ENCODE data around the gene KRTAP10-3.

The KRTAP10-3 gene

DNA sequence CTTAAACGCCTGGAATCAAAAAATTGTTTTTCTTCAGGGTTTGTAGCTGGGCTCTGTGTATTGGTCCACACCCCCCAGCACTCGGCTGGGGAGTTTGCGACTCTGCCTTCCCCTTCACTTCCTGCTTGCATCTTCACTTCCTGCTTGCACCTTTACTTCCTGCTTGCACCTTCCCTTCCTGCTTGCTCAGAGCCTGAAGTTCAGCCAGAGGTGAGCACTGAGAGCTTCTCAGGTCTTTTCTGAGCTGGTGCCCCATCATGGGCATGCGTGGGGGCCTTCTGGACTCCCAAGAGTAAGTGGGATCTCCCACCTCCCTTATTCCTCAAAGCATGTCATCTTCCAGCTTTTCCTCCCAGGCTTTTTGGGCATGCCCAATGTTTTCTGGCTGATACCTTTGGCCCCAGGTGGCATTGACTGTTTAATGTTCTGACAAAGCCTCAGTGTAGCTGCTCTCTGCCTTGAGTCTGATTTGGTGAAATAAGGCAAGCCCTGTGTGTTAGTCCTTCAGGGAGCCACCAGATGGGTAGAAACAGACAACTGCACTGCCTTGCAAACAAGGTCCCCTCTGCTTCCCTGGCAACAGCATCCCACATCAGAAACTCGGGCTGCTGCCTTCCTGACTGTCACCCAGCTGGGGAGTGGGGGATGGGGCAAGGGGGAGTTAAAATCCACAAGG lies 10.8 kb downstream of the KRTAP10-3 start:
- no peak for DNase-seq (ENCODE audit: low read depth)

DNA sequence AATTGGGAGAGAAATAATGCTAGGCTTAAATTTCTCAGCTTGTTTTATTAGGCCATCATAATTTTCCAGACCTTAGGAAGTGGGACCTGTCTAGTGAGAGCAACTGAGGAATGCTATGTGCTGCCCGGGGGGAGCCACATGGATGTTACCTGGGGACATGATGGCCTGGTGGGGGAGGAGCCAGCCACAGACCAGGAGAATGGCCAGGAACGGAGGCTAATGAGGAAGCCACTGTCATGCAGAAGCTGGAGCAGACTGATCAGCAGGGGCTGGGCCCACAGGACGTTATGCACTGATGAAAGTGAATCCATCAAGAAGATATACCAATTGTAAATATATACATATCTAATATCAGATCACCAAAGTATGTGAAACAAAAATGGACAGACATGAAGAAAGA lies 14.0 kb downstream of the KRTAP10-3 start:
- DNase-seq (ENCODE audit: low read depth) = no peak

DNA sequence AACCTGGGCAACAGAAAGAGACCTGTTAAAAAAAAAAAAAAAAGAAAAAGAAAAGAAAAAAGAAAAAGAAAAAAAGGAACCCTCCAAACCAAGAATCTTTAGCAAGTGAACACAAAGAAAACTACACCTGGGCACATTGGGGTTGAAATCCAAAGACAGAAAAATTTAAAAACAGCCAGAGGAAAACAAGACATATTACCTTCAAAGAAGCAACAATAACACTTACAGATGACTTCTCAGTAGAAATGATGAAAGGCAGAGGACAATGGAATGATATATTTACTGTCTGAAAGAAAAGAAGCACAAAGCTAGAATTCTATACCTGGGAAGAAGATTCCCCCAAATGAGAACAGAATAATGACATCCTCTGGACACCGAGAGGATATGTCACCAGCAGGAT lies 15.9 kb downstream of the KRTAP10-3 start:
- no peak for DNase-seq (ENCODE audit: low read depth)

DNA sequence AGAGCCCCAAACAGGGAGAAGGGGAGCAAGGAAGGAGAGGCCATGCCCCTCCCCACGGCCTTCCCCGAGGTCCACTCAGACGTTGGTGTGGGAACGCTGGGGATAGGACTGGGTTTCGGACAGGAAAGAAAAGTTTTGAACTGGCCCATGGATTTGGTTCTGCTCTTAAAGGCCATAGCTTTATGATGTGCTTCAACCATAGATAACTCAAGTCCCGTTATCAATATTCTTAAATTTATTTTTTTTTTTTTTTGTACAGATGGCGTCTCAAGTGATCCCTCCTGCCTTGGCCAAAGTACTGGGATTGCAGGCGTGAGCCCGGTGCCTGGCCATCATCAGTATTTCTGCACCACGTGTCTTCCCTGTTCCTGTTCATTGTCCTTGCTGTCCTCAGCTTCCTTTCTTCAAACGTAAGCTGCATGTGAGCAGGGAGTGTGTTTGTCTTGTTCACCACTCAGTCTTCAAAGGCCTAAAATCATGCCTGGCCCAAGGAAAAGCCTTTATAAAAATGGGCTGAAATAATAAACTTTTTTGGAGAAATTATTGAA lies 17.8 kb downstream of the KRTAP10-3 start:
- DNase-seq (ENCODE audit: low read depth) = no peak

DNA sequence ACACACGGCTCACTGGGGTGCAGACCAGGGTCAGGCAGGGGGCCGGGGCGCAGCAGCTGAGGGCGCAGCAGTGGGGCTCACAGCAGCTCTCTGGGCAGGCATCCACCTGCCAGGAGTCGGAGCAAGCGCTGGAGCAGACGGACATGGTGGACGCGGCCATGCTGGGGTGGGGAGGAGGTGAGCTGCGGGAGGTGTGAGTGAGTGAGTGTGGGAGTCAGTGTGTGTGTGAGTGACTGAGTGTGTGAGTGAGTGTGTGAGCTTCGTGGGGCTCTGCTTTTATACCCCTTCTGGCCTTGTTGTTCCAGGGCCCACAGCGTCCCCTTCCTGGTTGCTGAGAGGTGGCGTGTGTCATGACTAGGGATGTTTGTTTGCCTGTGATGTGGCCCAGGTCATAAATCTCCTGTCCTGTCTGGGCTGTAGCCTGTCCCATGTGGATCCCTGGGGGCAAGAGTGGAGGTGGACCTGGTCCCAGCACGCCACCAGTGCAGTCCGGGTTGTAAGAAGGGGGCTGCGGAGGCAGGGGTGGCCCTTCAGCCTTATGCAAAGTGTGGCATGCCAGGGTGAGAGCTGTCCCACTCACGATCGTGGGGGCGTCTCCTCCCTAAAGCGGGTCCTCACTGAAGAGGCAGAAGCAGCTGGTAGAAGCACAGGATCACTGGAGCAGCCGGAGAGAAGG lies 18.5 kb downstream of the KRTAP10-3 start, which contains the start of gene KRTAP10-1:
Gene KRTAP10-1, minus strand, starts transcription at position 205 of the 676 bp plus-strand sequence. Its CDS starts 45 bp downstream, at position 160.
- no peak for DNase-seq (ENCODE audit: low read depth)

DNA sequence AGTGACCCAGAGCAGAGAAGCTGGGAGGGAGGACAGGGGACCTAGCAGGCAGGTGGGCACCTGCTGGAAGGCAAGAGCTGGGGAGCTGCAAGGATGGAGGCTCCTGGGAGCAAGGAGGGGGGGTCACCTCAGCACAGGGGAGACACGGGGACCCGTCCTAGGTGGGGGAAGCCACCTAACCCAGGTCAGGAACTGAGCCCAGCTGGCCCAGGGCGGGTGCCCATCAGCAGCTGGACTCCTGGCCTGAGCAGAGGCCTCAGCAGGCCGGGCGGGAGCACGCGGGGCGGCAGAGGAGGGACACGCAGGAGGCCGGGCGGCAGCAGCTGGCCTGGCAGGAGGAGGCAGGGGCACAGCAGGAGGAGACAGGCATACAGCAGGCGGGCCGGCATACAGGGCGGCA lies 19.5 kb downstream of the KRTAP10-3 start:
- no peak for DNase-seq (ENCODE audit: low read depth)

DNA sequence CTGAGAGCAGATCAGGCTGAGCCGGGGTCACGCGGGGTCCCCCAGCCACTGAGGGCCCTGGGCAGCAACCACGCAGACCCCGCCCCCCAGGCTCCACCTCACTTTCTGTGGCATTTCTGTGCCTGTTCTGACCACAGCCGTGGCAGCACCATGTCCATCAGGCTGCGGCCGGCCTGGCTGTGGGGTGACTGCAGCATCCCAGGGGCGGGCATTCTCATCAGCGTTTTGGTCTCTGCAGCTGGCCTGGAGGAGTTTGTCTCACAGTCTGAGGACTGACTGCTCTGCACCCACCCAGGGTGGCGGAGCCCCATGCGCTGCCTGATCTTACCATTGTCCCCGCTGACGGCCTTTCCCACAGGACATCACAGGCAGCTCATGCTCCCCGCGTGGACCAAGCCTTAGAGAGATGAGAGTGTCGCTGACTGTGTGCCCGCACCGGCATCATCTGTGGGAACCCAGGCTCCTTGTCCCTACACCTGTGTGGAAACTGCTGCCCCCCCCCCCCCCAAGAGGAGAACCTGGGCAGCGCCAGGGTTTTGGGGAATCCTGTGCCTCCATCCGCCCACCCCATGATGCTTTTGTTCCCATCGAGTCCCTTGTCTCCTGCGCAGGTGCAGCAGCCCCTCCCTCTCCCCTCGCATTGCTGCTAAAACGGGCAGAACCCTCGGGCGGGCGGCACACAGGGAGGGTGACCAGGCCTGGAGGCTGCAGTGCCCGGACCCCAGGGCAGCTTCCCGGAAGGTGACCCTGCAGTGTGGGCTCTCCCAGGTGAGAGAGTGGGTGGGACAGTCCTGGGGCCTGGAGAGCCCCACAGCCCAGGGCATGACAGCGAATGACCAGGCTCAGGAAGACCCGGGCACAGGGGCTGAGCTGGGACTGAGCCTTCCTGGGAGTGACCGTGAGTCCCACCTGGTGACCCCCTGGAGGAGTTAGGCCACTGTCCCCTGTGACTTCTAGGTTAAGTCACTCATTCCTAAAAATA lies 20.4 kb downstream of the KRTAP10-3 start:
- DNase-seq (ENCODE audit: low read depth) = no peak

DNA sequence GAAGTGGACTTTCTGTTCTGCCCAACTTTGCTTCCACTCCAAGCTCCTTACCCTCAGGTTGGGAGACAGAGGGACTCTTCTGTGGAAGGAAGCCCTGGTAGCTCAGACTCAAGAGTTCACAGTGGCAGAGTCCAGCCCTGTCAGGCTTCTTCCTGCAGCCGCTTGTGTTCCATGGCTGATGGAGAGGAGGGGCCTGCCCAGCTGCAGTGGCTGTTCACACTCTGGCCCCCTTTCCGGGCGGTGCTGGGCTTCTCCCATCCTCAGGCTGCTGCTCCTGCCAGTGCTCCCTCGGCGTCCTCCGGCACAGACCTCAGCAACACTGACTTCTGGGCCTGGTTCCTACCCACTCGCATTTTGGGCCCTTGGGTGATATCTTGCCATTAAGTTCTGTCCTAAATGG lies 22.6 kb downstream of the KRTAP10-3 start:
- no peak for DNase-seq (ENCODE audit: low read depth)

DNA sequence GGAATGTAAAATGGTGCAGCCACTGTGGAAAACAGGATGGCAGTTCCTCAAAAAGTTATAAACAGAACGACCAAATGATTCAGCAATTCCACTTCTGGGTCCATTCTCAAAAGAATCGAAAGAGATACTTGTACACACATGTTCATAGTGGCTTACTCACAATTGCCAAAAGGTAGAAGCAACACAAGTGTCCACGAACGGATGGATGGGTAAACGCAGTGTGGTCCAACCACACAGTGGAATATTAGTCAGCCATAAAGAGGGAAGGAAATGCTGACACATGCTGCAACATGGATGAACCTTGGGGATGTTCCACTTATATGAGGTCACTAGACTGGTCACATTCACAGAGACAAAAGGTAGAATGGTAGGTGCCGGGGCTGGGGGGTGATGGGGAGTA lies 23.9 kb downstream of the KRTAP10-3 start:
- no peak for DNase-seq (ENCODE audit: low read depth)

DNA sequence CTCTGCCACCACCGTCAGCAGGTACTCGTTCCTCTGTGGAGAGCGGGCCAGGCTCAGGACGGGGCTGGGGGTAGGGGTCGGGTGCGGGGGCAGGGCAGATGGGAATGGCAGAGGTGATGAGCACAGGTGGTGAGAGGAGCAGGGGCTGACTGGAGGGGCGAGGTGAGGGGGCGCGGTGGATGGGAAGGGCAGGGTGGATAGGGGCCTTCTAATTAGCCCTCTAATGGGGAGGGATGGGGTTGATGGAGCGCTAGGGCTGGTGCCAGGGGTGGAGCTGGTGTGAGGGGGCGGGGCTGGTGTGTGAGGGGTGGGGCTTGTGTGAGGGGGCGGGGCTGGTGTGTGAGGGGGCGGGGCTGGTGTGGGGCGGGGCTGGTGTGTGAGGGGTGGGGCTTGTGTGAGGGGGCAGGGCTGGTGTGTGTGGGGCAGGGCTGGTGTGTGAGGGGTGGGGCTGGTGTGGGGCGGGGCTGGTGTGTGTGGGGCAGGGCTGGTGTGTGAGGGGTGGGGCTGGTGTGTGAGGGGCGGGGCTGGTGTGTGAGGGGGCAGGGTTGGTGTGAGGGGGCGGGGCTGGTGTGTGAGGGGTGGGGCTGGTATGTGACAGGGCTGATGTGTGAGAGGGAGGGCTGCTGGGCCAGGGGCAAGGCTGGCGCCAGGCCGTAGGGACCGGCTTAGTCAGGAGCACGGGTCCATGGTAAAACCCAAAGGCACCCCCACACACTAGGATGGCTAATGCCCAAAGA lies 24.5 kb downstream of the KRTAP10-3 start:
- no peak for DNase-seq (ENCODE audit: low read depth)

DNA sequence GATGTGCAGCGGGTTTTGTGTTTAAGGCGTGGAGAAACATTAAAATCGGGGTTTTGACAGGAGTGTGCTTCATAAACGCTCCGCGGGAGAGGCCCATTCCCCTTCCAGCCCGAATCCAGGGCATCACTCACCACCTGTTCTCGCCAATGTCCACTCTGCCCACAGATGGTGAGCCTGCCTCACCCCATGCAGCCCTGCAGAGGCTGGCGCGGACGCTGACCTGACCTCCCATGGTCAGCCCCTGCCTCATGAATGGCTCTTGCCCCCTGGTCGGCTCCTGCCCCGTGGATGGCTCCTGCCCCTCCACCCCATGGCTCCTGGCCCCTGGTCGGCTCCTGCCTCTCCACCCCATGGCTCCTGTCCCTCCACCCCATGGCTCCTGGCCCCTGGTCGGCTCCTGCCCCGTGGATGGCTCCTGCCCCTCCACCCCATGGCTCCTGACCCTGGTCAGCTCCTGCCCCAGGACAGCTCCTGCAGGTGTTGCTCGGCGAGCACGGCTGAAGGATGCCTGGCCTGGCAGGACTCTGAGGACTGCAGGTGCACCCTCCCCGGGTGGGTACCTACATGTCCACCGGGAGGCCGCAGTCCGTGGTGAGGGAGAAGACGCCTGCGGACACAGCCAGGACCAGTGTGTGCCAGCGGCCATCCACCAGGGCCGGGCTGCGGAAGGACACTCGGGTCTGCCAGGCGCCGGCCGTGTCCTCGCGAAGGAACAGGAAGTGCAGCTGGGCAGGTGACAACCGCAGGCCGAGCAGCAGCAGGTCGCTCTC lies 25.3 kb downstream of the KRTAP10-3 start:
- no peak for DNase-seq (ENCODE audit: low read depth)

DNA sequence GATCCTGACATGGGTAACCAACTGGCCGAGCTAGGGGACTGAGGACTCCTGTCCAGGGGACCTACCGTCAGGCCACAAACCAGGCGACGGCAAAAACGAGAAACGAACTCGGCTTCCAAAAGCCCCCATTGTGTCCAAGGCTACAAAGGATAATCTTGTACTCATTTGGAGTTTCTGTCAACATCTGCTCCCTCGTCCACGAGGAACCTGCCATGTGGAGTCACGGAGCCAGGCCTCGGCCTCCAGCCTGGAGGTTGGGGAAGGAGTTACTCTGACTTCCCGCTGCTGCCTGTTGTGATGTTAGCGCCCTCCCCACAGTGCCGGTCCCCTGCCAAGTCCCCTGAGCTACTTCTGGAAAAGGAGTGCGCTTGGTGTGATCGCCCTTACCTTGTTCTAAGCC lies 25.9 kb downstream of the KRTAP10-3 start:
- no peak for DNase-seq (ENCODE audit: low read depth)

DNA sequence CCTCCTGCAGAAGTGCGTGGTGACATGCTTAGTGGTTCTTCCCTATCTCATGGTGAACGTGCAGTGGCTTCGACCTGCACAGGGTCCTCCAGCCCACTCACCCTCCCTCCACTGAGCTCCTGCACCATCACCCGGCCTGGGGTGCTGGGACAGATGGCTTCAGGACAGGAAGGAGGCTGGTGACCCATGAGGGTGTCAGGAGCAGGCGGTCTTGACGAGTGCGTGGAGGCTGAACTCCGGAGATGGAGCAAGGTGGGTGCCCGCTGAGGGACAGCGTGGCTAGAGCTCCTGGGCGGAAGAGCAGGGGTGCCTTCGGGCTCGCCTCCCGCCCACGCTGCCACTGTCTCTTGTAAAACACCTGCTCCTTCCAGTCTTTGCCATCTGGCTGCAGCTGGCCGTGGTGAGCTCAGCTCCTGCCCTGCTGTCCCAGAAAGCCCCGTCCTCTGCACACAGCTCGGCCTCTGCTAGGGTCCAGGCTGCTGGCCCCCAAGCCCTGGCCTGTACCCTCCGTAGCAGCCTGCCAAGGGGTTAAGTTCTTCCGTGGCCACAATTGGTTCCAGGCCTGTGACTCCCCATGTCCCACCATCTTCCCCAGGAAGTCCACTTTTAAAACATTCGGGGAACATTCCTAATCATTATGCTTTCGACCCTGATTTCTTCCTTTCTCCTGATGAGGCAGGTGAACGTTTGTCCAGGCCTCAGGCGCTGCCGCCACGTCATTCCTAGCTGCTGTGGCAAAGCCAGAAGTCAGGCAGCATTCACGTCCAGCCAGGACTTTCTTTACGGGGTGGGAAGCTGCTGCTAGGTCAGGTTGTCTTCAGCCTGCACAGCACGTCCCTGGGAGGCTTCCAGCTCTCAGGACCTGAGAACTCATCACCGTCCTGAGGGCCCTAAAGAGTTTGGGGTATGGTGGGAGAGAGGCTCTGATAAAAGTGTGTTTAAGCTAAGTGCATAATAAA lies 26.7 kb downstream of the KRTAP10-3 start:
- DNase-seq (ENCODE audit: low read depth) = no peak

DNA sequence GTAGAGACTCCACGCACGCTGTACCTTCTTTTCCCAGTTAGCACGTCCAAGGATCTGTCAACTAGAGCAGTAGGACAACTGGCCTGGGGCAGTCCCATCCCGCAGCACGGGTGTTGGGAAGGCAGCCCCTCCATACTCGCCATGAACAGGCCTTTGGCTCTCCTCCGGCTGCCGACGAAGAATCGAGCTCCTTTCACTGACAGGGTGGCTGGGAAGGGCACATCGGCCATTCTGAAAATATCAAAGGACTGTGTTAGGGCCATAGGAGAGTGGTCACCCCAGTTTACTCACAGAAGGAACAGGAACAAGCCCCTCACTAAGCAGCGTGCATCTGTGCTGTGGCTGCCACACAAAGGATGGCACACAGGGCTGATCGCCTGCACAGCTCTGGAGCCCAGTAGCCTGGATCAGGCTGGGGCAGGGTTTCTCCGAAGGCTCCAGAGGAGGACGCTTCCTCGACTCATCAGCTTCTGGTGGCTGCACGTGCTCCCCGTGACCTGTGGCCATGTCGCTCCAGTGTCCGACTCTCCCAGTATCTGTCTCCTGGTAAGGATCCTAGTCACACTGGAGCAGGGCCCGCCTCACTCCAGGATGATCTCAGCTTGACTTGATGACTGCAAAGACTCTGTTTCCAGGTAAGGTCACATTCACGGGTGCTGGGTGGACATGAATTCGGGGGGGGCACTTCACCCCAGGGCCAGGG lies 27.5 kb downstream of the KRTAP10-3 start:
- no peak for DNase-seq (ENCODE audit: low read depth)

DNA sequence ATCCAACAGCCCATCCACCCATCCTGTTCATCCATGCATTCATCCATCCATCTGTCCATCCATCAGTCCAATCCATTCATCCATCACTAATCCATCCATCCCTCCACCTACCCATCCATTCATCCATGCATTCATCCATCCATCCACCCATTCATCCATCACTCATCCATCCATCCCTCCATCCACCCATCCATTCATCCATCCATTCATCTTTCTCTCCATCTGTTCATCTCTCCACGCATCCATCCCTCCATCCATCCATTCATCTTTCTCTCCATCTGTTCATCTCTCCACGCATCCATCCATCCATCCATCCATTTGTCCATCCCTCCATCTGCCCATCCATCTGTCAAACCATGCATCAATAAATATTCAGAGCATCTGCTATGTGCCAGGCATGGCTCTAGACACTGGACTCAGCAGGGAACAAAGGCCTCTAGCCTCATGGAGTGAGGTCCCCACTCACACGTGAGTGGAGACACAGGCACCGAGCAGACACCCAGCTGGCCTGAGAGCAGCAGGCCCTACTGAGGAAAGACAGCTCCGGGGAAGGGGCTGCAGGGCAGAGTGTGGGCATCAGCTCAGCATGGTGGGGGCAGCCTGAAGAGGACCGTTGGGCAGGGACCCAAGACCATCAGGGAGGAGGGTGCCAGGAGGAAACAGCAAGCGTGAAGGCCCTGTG lies 28.2 kb downstream of the KRTAP10-3 start:
- no peak for DNase-seq (ENCODE audit: low read depth)

DNA sequence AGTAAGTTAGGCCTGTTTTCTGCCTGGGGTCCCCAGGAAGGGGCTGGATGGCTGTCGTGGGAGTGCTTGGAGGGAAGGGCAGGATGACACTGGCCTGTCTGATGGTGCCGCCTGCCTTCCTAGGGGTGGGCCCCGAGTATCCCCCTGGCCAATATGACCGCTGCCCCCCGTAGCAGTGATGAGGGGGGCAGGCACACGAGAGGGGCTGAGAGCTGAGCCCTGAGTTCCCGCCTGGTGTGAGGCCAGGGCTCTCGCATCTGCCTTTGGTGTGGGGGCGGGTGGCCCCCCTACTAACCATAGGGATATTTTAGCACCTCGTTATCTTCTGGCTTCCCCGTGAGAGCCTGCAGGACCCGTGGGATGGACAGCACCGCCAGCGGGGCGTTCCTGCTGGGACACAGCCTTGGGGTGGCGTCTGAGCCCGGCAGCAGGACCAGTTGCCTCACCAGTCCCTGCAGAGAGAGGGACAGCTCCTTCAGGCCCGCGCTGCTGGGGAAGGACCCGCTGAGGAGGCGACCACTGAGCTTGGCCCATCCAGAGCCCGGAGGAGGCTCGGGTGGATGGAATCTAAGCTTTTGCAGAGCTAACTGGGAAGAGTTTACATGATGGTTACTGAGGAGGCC lies 29.0 kb downstream of the KRTAP10-3 start:
- DNase-seq (ENCODE audit: low read depth) = no peak

DNA sequence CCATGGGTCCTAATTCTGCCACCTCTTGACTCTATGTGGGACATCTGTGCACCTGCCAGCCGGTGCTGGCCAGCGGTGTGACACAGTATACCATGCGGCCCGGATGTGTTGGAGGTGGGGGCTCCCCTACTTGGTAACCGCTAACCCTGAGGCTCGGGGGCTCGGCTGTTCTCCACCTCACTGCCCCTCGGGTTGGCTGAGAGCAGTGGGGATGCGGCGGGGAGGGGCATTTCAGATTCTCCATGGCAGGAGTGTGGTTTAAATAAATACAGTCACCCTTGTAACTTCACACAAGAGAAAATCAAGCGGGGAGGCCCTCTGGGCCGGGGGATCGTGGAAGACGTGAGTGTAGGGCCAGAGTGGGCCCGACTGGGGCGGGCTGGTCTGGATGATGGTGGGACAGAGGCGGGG lies 29.6 kb downstream of the KRTAP10-3 start:
- no peak for DNase-seq (ENCODE audit: low read depth)

DNA sequence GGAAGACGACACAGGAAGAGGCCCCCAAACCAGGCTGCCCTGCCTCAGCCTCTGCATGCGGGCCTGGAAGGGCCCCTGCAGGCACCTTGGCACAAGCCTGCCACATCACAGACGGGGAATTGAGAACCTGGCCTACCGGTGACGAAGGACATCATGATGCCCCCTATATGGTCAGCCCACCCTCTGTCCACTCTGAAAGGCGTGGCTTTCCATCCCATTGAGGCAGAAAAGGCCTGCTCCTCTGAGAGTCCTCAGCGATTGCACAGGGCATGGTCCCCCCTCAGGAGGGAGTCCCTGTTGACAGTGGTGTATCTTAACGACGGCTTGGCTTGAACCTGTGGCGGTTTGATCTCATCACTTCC lies 30.0 kb downstream of the KRTAP10-3 start:
- DNase-seq (ENCODE audit: low read depth) = no peak
